HL-60 (cell line): ENCODE data around the gene ISCU.

Source experiments
- DNase-seq, 2 experiments: peaks; one replicate each; pipeline ENCODE4 v3.0.0-alpha.2; 2010 to 2020; ENCODE audit warnings: low read depth in 1 of 2, low spot score in 1 of 2
- H3K27ac ChIP-seq: fragments of 250-450 bp; sonication (Bioruptor Pico); replicated peaks from 2 replicates; pipeline ENCODE4 v1.5.1; 2020; ENCODE audit warnings: mild to moderate bottlenecking, moderate library complexity
- H3K27me3 ChIP-seq: fragments of 250-450 bp; sonication (Bioruptor Pico); 2 replicates; pipeline ENCODE4 v1.5.1; 2021; ENCODE audit warnings: mild to moderate bottlenecking, moderate library complexity; ENCODE audit not compliant: insufficient read depth, poor library complexity, severe bottlenecking
- H3K4me3 ChIP-seq: replicated peaks from 2 replicates; pipeline ENCODE4 v1.5.1; 2011; ENCODE audit warnings: mild to moderate bottlenecking, control low read depth, low read length; ENCODE audit not compliant: insufficient read depth
- GABPA ChIP-seq: IDR thresholded peaks from 2 replicates; pipeline ENCODE4 v1.6.1; 2012; ENCODE audit warnings: low read depth
- POLR2AphosphoS5 ChIP-seq: IDR thresholded peaks from 2 replicates; pipeline ENCODE4 v1.6.1; 2012; ENCODE audit warnings: low read depth
- SPI1 ChIP-seq: IDR thresholded peaks from 2 replicates; pipeline ENCODE4 v1.6.1; 2012; ENCODE audit warnings: low read depth, mild to moderate bottlenecking, borderline replicate concordance
- TF ChIP-seq, protein P1 (sequence below): IDR thresholded peaks from one replicate; pipeline ENCODE4 v1.5.1; 2011; ENCODE audit warnings: low read length, control low read depth, inconsistent platforms; ENCODE audit not compliant: insufficient read depth
- TF ChIP-seq, protein P2 (sequence below): IDR thresholded peaks from 2 replicates; pipeline ENCODE4 v1.6.1; 2012; ENCODE audit warnings: low read depth; ENCODE audit not compliant: insufficient replicate concordance

Gene ISCU

DNA sequence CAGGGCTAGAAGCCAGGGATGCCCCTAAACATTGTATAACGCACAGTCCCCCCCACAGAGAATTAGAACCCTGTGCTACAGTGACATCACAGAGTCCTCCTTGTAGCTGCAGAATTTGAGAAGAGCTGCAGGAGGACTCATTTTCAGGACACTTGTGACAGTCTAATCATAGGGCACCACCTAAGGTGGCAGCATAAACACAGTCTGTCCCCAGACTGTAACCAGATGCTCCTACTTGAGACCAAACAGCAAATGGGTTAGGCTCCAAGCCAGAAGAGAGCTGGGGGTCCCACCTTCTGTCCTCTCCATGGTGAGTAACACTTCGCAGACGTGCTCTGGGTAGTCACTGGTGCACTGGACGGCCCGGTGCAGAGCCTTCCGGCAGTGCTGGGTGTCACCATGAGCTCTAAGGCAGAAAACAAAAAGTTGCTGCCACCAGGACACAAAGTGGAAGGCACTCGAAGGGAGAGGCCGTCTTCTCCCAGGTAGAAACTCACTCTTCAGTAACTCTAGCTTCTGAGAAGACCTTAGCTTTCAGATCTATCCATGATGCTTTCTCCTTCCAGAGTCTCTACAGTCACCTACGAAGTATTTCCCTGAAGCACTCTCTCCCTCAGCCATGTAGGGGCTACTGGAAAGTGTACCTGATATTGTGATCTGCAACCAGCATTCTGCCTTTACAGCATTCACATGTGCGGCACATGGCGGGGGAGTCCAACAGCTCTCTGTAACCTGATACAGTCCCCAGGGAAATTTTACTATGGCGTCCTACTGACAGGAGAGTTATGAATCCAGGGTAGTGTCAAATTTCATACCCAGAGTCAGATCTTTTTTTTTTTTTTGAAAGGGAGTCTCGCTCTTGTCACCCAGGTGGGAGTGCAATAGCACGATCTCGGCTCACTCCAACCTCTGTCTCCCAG is 30.2 kb upstream of the ISCU start:
- Histone ChIP-seq H3K27me3 (no peaks in the 10 kb centered on the region), H3K4me3 (no peak overlapping the region), H3K27ac (no peak overlapping the region)
- TF ChIP-seq GABPA (no peak), POLR2AphosphoS5 (no peak), SPI1 (no peak)
- TF ChIP-seq, protein P1, sequence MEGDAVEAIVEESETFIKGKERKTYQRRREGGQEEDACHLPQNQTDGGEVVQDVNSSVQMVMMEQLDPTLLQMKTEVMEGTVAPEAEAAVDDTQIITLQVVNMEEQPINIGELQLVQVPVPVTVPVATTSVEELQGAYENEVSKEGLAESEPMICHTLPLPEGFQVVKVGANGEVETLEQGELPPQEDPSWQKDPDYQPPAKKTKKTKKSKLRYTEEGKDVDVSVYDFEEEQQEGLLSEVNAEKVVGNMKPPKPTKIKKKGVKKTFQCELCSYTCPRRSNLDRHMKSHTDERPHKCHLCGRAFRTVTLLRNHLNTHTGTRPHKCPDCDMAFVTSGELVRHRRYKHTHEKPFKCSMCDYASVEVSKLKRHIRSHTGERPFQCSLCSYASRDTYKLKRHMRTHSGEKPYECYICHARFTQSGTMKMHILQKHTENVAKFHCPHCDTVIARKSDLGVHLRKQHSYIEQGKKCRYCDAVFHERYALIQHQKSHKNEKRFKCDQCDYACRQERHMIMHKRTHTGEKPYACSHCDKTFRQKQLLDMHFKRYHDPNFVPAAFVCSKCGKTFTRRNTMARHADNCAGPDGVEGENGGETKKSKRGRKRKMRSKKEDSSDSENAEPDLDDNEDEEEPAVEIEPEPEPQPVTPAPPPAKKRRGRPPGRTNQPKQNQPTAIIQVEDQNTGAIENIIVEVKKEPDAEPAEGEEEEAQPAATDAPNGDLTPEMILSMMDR: no peak
- TF ChIP-seq, protein P2, sequence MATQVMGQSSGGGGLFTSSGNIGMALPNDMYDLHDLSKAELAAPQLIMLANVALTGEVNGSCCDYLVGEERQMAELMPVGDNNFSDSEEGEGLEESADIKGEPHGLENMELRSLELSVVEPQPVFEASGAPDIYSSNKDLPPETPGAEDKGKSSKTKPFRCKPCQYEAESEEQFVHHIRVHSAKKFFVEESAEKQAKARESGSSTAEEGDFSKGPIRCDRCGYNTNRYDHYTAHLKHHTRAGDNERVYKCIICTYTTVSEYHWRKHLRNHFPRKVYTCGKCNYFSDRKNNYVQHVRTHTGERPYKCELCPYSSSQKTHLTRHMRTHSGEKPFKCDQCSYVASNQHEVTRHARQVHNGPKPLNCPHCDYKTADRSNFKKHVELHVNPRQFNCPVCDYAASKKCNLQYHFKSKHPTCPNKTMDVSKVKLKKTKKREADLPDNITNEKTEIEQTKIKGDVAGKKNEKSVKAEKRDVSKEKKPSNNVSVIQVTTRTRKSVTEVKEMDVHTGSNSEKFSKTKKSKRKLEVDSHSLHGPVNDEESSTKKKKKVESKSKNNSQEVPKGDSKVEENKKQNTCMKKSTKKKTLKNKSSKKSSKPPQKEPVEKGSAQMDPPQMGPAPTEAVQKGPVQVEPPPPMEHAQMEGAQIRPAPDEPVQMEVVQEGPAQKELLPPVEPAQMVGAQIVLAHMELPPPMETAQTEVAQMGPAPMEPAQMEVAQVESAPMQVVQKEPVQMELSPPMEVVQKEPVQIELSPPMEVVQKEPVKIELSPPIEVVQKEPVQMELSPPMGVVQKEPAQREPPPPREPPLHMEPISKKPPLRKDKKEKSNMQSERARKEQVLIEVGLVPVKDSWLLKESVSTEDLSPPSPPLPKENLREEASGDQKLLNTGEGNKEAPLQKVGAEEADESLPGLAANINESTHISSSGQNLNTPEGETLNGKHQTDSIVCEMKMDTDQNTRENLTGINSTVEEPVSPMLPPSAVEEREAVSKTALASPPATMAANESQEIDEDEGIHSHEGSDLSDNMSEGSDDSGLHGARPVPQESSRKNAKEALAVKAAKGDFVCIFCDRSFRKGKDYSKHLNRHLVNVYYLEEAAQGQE: no peak
- no peak for DNase-seq

DNA sequence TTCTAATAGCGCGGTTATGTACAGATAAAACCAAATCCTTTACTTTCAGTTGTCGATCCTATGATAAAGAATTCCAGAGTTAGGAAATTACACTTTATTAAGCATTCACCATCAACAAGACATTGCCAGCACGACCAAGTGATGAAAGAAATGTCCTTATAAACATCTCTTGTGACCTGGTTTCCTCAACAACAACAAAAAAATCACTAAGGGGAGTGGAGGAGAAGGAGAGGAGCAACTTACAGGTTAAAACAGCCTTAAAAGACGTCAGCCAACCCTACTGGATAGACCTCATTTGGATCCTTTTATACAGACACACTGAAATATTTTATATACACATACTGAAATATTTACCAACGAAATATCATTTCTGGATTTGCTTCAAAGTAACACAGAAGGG is 24.2 kb upstream of the ISCU start:
- DNase-seq: no peak

DNA sequence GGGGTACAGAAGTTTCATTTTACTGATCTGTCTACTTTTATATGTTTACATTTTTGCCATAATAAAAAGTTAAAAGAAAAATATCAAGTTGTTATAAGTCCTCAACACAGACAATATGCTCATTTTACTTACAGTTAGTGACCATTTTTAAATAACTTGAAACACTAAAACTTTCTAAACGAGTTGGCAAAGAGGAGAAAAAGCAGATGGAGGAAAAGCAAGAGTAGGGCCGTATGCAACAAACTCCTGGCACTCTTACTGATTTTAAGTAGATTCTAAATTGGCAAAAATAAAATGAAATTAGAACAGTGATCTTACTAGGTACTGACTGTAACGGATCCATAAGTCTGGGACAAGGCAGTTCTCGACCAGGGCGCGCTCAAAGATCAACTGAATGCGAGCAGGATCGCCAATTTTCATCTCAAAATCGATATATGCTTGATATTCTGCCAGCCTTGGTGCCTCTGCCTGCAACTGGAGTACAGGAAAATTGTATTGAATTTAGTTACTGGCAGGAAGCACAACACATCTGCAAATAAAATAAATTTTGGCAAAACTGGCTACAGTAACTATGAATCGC is 23.7 kb upstream of the ISCU start:
- TF ChIP-seq, protein P1: no peak
- TF ChIP-seq GABPA: no peak
- TF ChIP-seq, protein P2: no peak
- TF ChIP-seq POLR2AphosphoS5: no peak
- no peak for TF ChIP-seq SPI1
- no peak for DNase-seq
- no peak overlapping the region for H3K27ac ChIP-seq
- no peak overlapping the region for H3K4me3 ChIP-seq
- no peaks in the 10 kb centered on the region for H3K27me3 ChIP-seq

More for the DNA sequence above, 24.2 kb upstream of the ISCU start:
- H3K27me3 ChIP-seq: no peaks in the 10 kb centered on the region
- no peak overlapping the region for H3K27ac ChIP-seq
- TF ChIP-seq POLR2AphosphoS5 (no peak), GABPA (no peak), SPI1 (no peak)
- TF ChIP-seq, protein P2: no peak
- TF ChIP-seq, protein P1: no peak
- no peak overlapping the region for H3K4me3 ChIP-seq
